GM23338 (cell line): ENCODE measurements around the gene ANKMY2. TPM values are rescaled to one million over a fixed set of nuclear protein-coding genes. Genes with fewer than 3 reads are reported as not detected.

Experiments
- ATAC-seq: fragments of 200-7000 bp; cut with Tn5 transposase; 3 replicates; pipeline ENCODE4 v1.9.1; 2020
- DNase-seq: peaks from one replicate; pipeline ENCODE4 v3.0.0-alpha.2; 2015; ENCODE audit warnings: low spot score
- H2AFZ ChIP-seq: fragments of 200-600 bp; sonication (generic); 2 replicates; pipeline ENCODE4 v1.8.0; 2016; ENCODE audit warnings: antibody characterized with exemption, mild to moderate bottlenecking, moderate library complexity
- H3F3A ChIP-seq: fragments of 200-600 bp; sonication (generic); replicated peaks from 2 replicates; pipeline ENCODE4 v1.8.0; 2017; ENCODE audit warnings: antibody characterized with exemption, mixed run types, low read depth
- H3K27ac ChIP-seq: fragments of 200-600 bp; sonication (generic); 2 replicates; pipeline ENCODE4 v1.6.1; 2016; ENCODE audit warnings: low read depth
- H3K27me3 ChIP-seq: fragments of 200-600 bp; sonication (generic); 2 replicates; pipeline ENCODE4 v1.8.0; 2016; ENCODE audit warnings: mild to moderate bottlenecking, mixed run types, moderate library complexity; ENCODE audit not compliant: insufficient read depth
- H3K36me3 ChIP-seq: fragments of 200-600 bp; sonication (generic); 2 replicates; pipeline ENCODE4 v1.8.0; 2016; ENCODE audit warnings: mild to moderate bottlenecking; ENCODE audit not compliant: insufficient read depth
- H3K4me1 ChIP-seq: fragments of 200-600 bp; sonication (generic); 2 replicates; pipeline ENCODE4 v1.8.0; 2016; ENCODE audit warnings: mild to moderate bottlenecking, moderate library complexity; ENCODE audit not compliant: insufficient read depth
- H3K4me2 ChIP-seq: fragments of 200-600 bp; sonication (generic); 2 replicates; pipeline ENCODE4 v1.7.1; 2017; ENCODE audit warnings: mixed run types
- H3K4me3 ChIP-seq: fragments of 200-600 bp; sonication (generic); 2 replicates; pipeline ENCODE4 v1.6.1; 2016; ENCODE audit warnings: mixed run types
- H3K79me2 ChIP-seq: fragments of 200-600 bp; sonication (generic); replicated peaks from 2 replicates; pipeline ENCODE4 v1.8.0; 2017; ENCODE audit warnings: mild to moderate bottlenecking; ENCODE audit not compliant: insufficient read depth
- H3K9me2 ChIP-seq: fragments of 200-600 bp; sonication (generic); 2 replicates; pipeline ENCODE4 v1.8.0; 2017; ENCODE audit not compliant: insufficient read depth
- H4K20me1 ChIP-seq: fragments of 200-600 bp; sonication (generic); replicated peaks from 2 replicates; pipeline ENCODE4 v1.8.0; 2017; ENCODE audit warnings: mild to moderate bottlenecking; ENCODE audit not compliant: insufficient read depth
- H3K27ac Mint-ChIP-seq: 2 replicates; pipeline ENCODE4 v1.8.0; 2020; ENCODE audit warnings: inconsistent platforms, mild to moderate bottlenecking, moderate library complexity, mixed read lengths
- H3K27me3 Mint-ChIP-seq: 3 replicates; pipeline ENCODE4 v1.8.0; 2022; ENCODE audit warnings: low read depth, mild to moderate bottlenecking, moderate library complexity, mixed read lengths, inconsistent platforms; ENCODE audit not compliant: insufficient read depth, poor library complexity
- H3K36me3 Mint-ChIP-seq: 3 replicates; pipeline ENCODE4 v1.8.0; 2021; ENCODE audit warnings: low read depth, mild to moderate bottlenecking, inconsistent platforms, moderate library complexity, mixed read lengths
- H3K4me1 Mint-ChIP-seq: 3 replicates; pipeline ENCODE4 v1.8.0; 2020; ENCODE audit warnings: mild to moderate bottlenecking, inconsistent platforms, mixed read lengths
- H3K4me3 Mint-ChIP-seq: 3 replicates; pipeline ENCODE4 v1.8.0; 2021; ENCODE audit warnings: moderate library complexity, mild to moderate bottlenecking, inconsistent platforms, mixed read lengths
- H3K9me3 Mint-ChIP-seq: 3 replicates; pipeline ENCODE4 v1.8.0; 2020; ENCODE audit warnings: moderate library complexity, mild to moderate bottlenecking, inconsistent platforms, mixed read lengths
- CREB1 ChIP-seq: fragments of 250-450 bp; sonication (Bioruptor Pico); IDR thresholded peaks from 2 replicates; pipeline ENCODE4 v1.5.0; 2020; ENCODE audit warnings: low read depth, mild to moderate bottlenecking, moderate library complexity
- EZH2 ChIP-seq: fragments of 200-600 bp; sonication (generic); IDR thresholded peaks from one replicate; pipeline ENCODE4 v1.8.0; 2017; ENCODE audit warnings: antibody characterized with exemption, mild to moderate bottlenecking, low read depth; ENCODE audit not compliant: unreplicated experiment
- EZH2phosphoT487 ChIP-seq: fragments of 200-600 bp; sonication (generic); IDR thresholded peaks from one replicate; pipeline ENCODE4 v1.8.1; 2018; ENCODE audit warnings: antibody characterized with exemption; ENCODE audit not compliant: unreplicated experiment
- JUNB ChIP-seq: IDR thresholded peaks from one replicate; pipeline ENCODE4 v1.6.1; 2016; ENCODE audit warnings: antibody characterized with exemption; ENCODE audit not compliant: unreplicated experiment
- NANOG ChIP-seq: IDR thresholded peaks from 2 replicates; pipeline ENCODE4 v1.6.1; 2016; ENCODE audit warnings: antibody characterized with exemption, borderline replicate concordance
- POLR2AphosphoS5 ChIP-seq: IDR thresholded peaks from 2 replicates; pipeline ENCODE4 v1.6.1; 2016; ENCODE audit warnings: antibody characterized with exemption, low read depth
- polyA plus RNA-seq: library from polyadenylated mRNA; unstranded; fragments of >200 nt; fragmentation: Nextera tagmentation; extraction: Ambion mirVana; gene quantifications from 2 replicates; pipeline ENCODE4 v1.2.1, GENCODE V29; 2016
- total RNA-seq: library from RNA; depleted of rRNA; stranded (reverse); fragments of >200 nt; shearing (Covaris generic); gene quantifications from 2 replicates; pipeline ENCODE4 v1.2.3, GENCODE V29; 2014
- TF ChIP-seq, protein P1 (sequence below): IDR thresholded peaks from 2 replicates; pipeline ENCODE4 v1.6.1; 2016; ENCODE audit warnings: antibody characterized with exemption

The ANKMY2 gene
- total and polyA plus RNA-seq, 2 experiments from 2014 or later: 4.4 to 9.5 TPM

DNA sequence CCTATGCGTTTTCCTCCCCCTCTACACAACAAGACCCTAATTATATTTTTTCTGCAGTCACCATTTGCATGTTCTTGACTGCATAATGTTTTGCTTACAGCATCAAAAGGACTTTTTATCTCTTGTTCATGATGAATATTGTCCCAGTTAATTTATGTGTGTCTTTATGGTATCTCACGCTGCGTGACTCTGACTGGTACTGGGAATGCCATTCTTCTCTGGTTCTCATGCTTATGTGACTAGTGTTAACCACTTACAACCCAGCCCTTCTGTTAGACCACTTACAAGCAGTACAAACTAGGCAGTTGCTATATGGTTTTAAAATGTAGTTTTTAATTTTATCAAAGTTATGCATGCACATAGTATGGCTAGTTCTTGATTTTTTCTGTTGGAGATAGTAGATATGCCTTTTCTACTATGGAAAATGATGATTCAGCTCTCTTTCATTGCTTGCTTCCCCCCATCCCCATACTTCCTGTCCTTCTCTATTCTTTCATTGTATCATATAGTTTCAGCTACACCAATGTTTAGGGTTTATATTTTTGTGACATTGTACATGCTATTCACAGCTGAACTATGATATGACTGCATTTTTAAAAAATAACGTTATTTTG lies 25.3 kb upstream of the ANKMY2 start:
- no peak overlapping the region for H3K4me3 ChIP-seq
- Mint-ChIP-seq H3K9me3 (no peaks in the 10 kb centered on the region), H3K4me1 (peaks cover 39% of the 10 kb centered on the region), H3K4me3 (no peak overlapping the region), H3K27me3 (peaks cover 4% of the 10 kb centered on the region), H3K27ac (peak overlapping the region; percentile 18), H3K36me3 (peaks cover 43% of the 10 kb centered on the region)
- H3K79me2 ChIP-seq: peaks cover 57% of the 10 kb centered on the region
- DNase-seq (peak; percentile 30), ATAC-seq (peak; percentile 75)
- peak overlapping the region; percentile 17 for H3K4me2 ChIP-seq
- H3K27me3 ChIP-seq: no peaks in the 10 kb centered on the region
- peaks cover 27% of the 10 kb centered on the region for H3K4me1 ChIP-seq
- H3K36me3 ChIP-seq: no peaks in the 10 kb centered on the region
- H3K9me2 ChIP-seq: no peaks in the 10 kb centered on the region
- no peaks in the 10 kb centered on the region for H4K20me1 ChIP-seq
- TF ChIP-seq JUNB (no peak), CREB1 (CRISPR knock-in tag) (peak; percentile 4; the same call in 1 of the 2 replicates)
- H3K27ac ChIP-seq: peak overlapping the region; percentile 70
- no peak overlapping the region for H2AFZ ChIP-seq
- H3F3A ChIP-seq: no peaks in the 10 kb centered on the region

DNA sequence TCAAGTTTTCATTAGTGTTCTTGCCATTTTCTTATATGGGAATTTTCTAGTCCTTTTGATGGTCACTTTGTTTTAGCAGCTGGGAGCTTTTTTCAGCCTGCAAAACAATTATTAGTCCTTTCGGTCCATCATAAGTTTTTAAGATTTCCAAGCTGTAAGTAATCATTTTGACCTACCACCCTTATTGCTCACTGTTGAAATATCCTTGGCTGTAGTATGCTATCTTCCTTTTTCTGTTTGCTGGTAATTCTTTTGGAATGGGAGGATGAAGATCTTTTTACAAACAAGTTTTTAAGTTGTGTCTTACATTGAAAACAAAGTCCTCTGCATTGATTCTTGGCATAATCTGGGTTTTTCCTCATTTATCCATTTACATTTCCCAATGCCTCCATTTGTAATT lies 24.5 kb upstream of the ANKMY2 start:
- no peaks in the 10 kb centered on the region for H3K36me3 ChIP-seq
- no peaks in the 10 kb centered on the region for H3K9me2 ChIP-seq
- Mint-ChIP-seq H3K27ac (peak overlapping the region; percentile 18), H3K4me1 (peaks cover 39% of the 10 kb centered on the region), H3K9me3 (no peaks in the 10 kb centered on the region), H3K27me3 (peaks cover 4% of the 10 kb centered on the region), H3K4me3 (no peak overlapping the region), H3K36me3 (peaks cover 42% of the 10 kb centered on the region)
- peak overlapping the region; percentile 17 for H3K4me2 ChIP-seq
- no peaks in the 10 kb centered on the region for H3F3A ChIP-seq
- H2AFZ ChIP-seq: no peak overlapping the region
- DNase-seq: no peak
- H3K4me3 ChIP-seq: no peak overlapping the region
- H3K27ac ChIP-seq: peak overlapping the region; percentile 70; the same call in 1 of the 2 replicates
- H4K20me1 ChIP-seq: no peaks in the 10 kb centered on the region
- no peak for ATAC-seq
- H3K4me1 ChIP-seq: peaks cover 27% of the 10 kb centered on the region
- no peaks in the 10 kb centered on the region for H3K27me3 ChIP-seq
- TF ChIP-seq, protein P1, sequence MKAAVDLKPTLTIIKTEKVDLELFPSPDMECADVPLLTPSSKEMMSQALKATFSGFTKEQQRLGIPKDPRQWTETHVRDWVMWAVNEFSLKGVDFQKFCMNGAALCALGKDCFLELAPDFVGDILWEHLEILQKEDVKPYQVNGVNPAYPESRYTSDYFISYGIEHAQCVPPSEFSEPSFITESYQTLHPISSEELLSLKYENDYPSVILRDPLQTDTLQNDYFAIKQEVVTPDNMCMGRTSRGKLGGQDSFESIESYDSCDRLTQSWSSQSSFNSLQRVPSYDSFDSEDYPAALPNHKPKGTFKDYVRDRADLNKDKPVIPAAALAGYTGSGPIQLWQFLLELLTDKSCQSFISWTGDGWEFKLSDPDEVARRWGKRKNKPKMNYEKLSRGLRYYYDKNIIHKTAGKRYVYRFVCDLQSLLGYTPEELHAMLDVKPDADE: no peak
- TF ChIP-seq JUNB: no peak
- H3K79me2 ChIP-seq: peaks cover 62% of the 10 kb centered on the region

DNA sequence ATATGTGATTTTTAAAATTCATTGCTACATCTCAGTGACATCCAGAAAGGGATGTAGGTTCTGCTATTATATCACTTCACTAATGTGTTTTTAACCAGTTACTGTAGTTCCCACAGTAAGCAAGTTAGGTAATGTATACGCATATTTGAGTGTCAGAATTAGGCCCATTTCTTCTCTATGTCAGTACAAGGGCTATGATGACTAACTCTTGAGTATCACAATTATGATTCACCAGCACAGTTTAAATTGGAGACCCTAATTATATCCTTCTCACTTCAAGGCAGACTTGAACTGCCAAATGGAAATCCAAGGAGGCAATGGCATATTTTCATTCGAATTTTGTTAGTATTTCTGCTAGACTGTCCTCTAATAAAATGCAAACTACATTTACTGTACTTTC lies 24.0 kb upstream of the ANKMY2 start:
- Histone ChIP-seq H3K27ac (peak overlapping the region; percentile 70), H3F3A (no peaks in the 10 kb centered on the region), H3K9me2 (no peaks in the 10 kb centered on the region), H3K27me3 (no peaks in the 10 kb centered on the region), H2AFZ (no peak overlapping the region), H3K4me3 (no peak overlapping the region), H3K4me2 (no peak overlapping the region), H3K79me2 (peaks cover 67% of the 10 kb centered on the region), H3K4me1 (peaks cover 27% of the 10 kb centered on the region), H3K36me3 (no peaks in the 10 kb centered on the region), H4K20me1 (no peaks in the 10 kb centered on the region)
- DNase-seq (no peak), ATAC-seq (no peak)
- TF ChIP-seq POLR2AphosphoS5 (no peak), EZH2 (no peak), NANOG (no peak), EZH2phosphoT487 (no peak)
- H3K27ac Mint-ChIP-seq: no peak overlapping the region
- peaks cover 41% of the 10 kb centered on the region for H3K36me3 Mint-ChIP-seq
- H3K9me3 Mint-ChIP-seq: no peaks in the 10 kb centered on the region
- peaks cover 39% of the 10 kb centered on the region for H3K4me1 Mint-ChIP-seq
- H3K4me3 Mint-ChIP-seq: no peak overlapping the region
- H3K27me3 Mint-ChIP-seq: peaks cover 4% of the 10 kb centered on the region
